ENCODE measurements around the gene NAALADL1.
"Not testable (repeated sequence)": the region's sequence is repeated elsewhere in the genome, so short reads cannot be mapped to it uniquely, and the experiment has no call there.

NAALADL1 gene

DNA sequence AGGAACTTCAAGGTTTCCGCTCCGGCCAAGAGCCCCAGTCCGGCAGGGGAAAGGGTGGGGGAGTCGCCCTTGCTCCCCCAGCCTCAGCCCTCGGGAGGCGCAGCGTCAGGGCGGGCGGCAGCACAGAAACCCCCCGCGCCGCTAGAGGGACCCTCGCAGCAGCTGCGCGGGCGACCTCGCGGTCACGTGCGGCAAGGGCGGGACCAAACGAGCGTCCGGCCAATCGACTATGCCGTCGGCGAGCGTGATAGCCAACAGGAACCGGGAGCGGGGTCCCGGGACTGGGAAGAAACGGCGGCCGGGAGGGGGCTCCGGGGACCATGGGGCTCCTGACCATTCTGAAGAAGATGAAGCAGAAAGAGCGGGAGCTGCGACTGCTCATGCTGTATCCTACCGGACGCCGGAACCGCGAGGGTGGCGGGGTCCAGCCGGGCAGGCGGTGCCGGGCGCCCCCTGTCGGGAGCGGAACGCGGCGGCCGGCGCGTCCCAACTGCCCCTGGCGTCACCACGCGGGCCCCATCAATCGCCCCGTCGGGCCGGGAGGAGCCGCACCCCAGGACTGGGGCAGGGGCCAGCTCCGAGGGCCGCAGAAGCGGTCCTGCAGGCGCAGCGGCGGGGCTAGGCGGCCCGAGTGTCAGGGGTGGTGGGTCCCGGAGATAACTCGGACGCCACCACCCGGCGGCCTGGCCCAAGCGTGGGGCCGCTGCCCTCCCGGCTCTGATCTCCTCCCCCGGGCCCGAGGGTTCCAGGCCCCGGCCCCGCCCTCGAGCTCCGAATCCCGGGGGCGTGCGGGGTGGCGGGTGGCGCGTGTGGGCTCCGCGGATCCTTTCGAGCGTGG is 44.2 kb downstream of the NAALADL1 start, which contains the start of gene ARL2:
ARL2 (plus strand) TSS at position 273 of the 838 bp plus-strand sequence; CDS start at position 321, 48 bp downstream.
- DNase-seq (ENCODE audit: low read depth in 2 of 2): peak; percentile 74 to 81

DNA sequence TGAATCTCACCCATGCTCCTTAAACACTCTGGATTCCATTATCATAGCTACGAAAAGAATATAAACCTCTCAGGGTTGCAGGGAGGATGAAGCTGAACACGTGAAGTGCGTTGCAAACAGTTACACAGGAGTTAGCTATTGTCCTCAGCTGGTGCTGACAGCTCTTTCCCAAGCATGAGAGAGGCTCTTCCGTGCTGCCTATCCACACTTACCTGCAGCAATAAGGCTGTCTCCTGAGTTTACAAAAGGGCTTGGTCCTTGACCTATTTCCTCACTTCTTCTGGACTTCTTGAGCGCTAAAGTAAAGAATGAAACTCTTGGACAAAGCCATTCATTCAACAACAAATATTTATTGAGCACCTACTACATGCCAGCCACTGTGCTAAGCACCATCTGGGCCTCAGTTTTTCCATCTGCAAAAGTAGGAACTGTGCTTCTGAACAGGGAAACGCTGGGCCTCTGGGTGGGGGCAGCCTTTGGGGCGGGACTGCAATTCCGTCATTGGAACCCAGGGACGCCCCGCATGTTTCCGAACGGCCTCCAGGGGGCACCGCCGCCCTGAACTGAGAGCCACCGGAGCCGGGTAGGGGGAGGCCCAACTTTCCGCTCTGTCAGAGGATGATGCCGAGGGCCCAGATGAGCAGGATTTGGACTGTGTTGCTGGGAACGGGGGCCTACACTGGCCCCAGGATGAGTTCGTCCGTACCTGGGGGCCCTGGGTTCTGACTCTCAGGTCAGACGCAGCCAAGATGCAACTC is 45.0 kb downstream of the NAALADL1 start:
- DNase-seq (ENCODE audit: low read depth in 2 of 2): peak; percentile 78 to 84

DNA sequence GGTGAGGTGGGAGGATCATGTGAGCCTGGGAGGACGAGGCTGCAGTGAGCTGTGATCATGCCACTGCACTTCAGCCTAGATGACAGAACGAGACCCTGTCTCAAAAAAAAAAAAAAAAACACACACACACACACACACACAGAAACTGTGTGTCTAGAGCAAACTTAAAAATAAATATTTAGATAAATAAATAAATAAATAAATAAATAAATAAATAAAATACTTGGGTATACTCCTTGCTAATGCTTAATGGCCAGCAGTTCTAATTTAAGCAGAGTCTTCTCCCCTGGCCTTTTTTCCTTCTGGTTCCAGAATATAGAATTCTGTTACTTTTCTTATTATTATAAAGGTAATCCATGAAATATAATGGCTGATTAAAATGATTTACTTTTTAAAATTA is 49.5 kb downstream of the NAALADL1 start:
- DNase-seq (ENCODE audit: low read depth in 2 of 2): no peak

DNA sequence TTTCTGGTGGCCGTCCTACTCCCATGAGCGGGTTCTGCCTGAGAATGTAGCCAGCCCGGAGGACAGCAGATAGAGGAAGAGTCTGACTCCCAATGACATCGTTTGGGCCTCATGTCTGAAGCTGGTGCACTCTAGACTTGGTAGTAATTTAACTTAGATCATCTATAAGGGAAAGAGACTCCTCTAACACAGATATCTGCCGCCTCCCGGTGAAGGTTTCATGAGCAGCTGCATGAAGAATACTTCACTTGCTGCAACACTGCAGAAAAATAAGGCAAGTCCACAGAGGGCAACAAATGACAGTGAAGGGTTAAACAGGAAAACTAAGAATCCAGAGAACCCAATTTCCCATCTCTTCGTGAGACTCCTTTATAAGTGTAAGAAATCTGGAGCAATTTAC is 50.3 kb downstream of the NAALADL1 start:
- DNase-seq (ENCODE audit: low read depth in 2 of 2): no peak

DNA sequence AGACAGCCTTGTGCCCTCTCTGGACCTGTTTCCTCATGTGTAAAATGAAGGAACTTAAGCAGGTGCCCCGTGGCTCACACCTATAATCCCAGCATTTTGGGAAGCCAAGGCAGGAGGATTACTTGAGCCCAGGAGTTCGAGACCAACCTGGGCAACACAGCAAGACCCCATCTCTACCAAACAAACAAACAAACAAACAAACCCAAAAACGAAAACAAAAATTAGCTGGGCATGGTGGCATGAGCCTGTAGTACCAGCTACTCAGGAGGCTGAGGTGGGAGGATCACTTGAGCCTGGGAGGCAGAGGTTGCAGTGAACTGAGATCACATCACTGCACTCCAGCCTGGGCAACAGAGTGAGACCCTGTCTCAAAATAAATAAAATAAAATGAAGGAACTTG is 54.4 kb downstream of the NAALADL1 start:
- DNase-seq (ENCODE audit: low read depth in 2 of 2): not testable (repeated sequence)

DNA sequence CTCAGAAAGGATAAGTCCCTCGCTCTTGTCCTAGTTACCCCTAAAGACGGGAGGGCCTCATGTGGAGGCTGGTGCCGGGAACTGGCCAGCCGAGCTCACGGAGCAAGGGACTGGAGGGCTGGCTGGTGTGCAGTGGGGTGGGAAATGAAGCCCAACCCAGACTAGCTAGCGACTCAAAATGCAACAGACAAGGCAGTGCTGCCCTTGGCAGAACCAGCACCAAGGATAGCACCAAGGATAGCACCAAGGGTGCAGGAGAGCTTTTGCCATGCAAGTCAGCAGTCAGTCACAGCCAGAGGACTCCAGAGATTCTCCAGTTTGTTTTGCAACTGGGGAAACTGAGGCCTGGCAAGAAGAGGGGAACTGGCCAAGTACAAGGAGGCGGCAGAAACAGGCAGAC is 55.1 kb downstream of the NAALADL1 start:
- no peak for DNase-seq (ENCODE audit: low read depth in 2 of 2)

DNA sequence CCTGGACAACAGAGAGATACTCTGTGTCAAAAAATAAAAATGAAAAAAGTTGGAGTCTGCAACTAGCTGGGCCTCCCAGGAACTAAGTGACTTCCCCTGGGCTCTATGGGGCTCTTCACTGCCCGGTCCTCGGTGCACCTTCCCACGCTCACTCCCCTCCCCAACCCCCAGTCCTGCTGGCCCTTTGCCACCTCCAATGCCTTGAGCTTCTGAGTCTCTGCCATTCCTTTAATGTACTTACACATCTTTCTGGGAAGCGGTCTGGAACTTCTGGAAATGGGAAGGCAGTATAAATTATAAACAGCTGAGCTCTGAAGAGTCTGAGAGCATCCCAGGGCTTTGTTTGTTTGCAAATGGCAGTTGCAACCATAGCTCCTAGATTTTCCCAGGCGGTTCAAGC is 55.6 kb downstream of the NAALADL1 start:
- no peak for DNase-seq (ENCODE audit: low read depth in 2 of 2)

DNA sequence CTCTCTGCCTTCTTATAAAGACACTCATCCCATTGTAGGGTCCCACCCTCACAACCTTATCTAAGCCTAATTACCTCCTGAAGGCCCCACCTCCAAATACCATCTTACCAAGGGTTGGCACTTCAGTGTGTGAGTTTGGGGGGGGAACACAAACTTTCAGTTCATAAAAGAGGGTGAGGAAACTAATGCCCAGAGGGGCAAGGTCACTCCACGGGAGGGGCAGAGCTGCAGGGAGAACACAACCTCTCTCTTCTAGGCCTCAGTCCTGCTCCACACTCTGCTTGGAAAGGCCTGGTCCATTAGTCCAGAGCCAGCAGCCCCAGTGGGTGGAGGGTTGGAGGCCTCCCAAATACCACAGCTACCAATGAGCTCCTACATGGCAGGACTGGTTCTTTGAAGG is 58.9 kb downstream of the NAALADL1 start:
- no peak for DNase-seq (ENCODE audit: low read depth in 2 of 2)

DNA sequence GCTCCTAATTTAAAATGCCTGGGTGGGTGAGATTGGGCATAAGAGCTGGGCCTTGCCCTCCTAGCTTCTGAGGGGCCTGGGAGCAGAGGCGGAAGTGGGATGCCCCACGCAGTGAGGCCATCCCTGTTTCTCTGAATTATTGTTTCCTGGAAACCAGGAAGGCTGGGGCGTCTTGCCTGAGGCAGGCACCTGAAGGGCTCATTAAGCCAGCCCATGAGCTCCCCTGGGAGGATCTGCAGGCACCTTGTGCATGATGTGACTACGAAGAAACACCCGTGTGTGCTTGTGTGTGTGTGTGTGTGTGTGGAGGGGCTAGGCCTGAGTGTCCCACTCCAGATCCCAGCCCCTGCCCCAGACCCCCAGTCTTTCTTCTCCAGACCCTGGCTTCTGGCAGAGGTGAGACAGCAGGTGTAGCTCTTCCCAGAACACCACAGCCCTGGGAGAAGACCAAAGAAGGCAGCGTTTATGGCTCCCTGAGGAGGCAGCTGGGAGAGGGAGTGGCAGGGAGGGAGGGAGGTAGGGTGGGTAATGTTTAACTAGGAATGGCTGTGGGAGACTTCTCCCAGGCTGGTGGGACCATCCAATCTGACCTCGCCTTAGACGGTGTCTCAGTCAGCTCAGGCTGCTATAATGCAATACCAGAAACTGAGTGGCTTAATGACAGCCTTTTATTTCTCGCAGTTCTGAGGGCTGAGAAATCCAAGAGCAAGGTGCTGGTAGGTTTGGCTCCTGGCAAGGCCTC is 59.5 kb downstream of the NAALADL1 start:
- no peak for DNase-seq (ENCODE audit: low read depth in 2 of 2)

DNA sequence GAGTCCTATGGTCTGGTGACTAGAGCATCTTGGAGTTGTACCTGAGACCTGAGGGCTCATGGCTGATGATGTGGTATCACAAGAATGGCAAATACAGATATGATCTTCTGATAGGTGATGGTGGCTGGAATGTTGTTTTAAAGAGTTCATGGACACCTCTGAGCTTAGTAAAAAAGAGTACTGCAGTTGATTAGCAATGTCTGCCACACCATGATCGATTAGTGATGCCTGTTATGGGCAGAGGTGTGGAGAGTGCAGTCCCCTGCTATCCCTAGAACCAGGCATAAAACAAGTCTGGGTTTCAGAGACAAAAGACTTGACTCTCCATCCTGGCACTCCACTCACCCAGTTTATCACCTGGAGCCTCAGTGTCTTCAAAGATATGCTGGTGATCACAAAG is 60.2 kb downstream of the NAALADL1 start:
- no peak for DNase-seq (ENCODE audit: low read depth in 2 of 2)

DNA sequence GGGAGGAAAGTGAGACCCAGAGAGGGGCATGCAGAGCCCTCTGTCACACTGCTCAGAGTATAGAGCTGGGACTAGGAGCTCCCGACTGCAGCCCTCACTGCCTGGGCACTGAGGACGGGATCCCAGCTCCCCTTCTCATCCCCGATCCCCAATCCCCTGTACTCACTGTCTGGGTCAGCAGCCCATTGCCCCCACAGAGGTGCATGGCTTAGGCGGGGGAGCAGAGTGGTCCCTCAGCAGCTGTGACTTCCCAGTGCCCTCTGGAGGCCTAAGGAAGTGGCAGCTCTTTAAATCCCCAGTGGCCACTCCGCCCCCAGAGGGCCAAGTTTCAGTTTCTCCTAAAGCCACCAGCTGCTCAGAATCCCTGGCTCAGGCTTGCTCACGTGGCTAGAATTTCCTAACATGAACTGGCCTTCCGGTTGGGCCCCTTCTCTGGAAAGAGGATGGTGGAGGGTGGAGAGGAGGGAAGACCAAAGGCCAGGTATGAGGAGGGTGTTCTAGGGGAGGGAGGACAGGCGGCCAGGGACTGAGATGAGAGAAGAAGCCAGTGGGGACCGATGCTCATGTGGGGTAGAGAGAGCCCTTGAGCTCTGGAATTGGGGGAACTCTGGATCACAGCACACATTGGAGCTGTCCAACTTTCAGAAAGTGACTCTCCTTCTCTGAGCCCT is 61.5 kb downstream of the NAALADL1 start, which contains the start of gene BATF2:
BATF2 (minus strand) TSS at position 262 of the 671 bp plus-strand sequence; CDS start at position 205, 57 bp downstream.
- DNase-seq (ENCODE audit: low read depth in 2 of 2): no peak

DNA sequence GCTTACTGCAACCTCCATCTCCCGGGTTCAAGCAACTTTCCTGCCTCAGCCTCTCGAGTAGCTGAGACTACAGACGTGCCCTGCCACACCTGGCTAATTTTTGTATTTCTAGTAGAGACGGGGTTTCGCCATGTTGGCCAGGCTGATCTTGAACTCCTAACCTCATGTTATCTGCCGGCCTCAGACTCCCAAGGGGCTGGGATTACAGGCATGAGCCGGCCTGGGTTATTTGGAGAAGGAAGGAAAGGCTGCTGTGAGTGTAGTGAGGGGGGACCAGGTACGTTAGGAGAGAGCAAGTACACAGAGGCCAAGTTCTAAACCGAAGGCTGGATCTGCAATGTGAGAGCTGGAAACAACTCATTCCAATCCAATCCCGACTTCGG is 62.0 kb downstream of the NAALADL1 start:
- no peak for DNase-seq (ENCODE audit: low read depth in 2 of 2)

All from stimulated activated CD8-positive, alpha-beta memory T cell treated with anti-CD3 and anti-CD28 coated beads, Interleukin-15, amount 100 ng/mL, for 4 hours (primary cell).